GM12878 (cell line): ENCODE results near the gene MBNL3. TPM values are rescaled to one million over a fixed set of nuclear protein-coding genes. Genes with fewer than 3 reads are reported as not detected.

ENCODE experiments used
- ATAC-seq: fragments of 200-7000 bp; cut with Tn5 transposase; 3 replicates; pipeline ENCODE4 v1.9.1; 2020; ENCODE audit warnings: mild to moderate bottlenecking, moderate library complexity
- Bru-seq: library from RNA; stranded (reverse); fragments of 400-500 nt; gene quantifications from one replicate; lab custom pipeline; 2021; lab: Mats Ljungman, UMichigan
- BruChase-seq, 2 experiments: library from RNA; stranded (reverse); fragments of 400-500 nt; gene quantifications; one replicate each; lab custom pipeline; 2021; lab: Mats Ljungman, UMichigan
- BruUV-seq: library from RNA; stranded (reverse); fragments of 400-500 nt; replicated peaks from 2 replicates; lab custom pipeline; 2021; lab: Mats Ljungman, UMichigan
- CTCF ChIA-PET: fragments of 300-600 bp; sonication (Branson Sonifier 250); formaldehyde crosslinking; extraction: SDS; loops from one replicate; lab custom pipeline; 2021; ENCODE audit warnings: inconsistent platforms; lab: Yijun Ruan, JAX
- POLR2A ChIA-PET: fragments of 350-600 bp; formaldehyde crosslinking; extraction: SDS; loops from one replicate; lab custom pipeline; 2021; ENCODE audit warnings: inconsistent platforms; lab: Charles Lee
- RAD21 ChIA-PET: fragments of 300-600 bp; sonication (Branson Sonifier 250); formaldehyde crosslinking; loops from one replicate; lab custom pipeline; 2023; ENCODE audit warnings: antibody characterized with exemption; ENCODE audit not compliant: unreplicated experiment; lab: Charles Lee
- SMC1A ChIA-PET: fragments of 300-600 bp; sonication (Branson Sonifier 250); formaldehyde crosslinking; loops from one replicate; lab custom pipeline; 2023; ENCODE audit not compliant: unreplicated experiment, uncharacterized antibody; lab: Charles Lee
- DNase-seq: peaks from one replicate; pipeline ENCODE4 v3.0.0-alpha.2; 2011; ENCODE audit warnings: low read depth, low spot score
- FAIRE-seq: peaks from 3 replicates; lab custom pipeline; 2011; peaks lifted over from hg19 to GRCh38; lab: Jason Lieb, UNC
- H2AFZ ChIP-seq: 2 replicates; pipeline ENCODE4 v1.6.0; 2011; ENCODE audit warnings: low read depth, low read length, control low read depth; ENCODE audit not compliant: control insufficient read depth
- H3K27ac ChIP-seq: 2 replicates; pipeline ENCODE4 v1.5.1; 2011; ENCODE audit warnings: control low read depth; ENCODE audit not compliant: control insufficient read depth, insufficient read depth
- H3K27me3 ChIP-seq, 2 experiments: replicated peaks in 1 of 2; 2 replicates each; pipeline versions ENCODE4 v1.6.0 to v1.6.1; 2011; ENCODE audit warnings: low read length in 1 of 2; ENCODE audit not compliant: control insufficient read depth in 2 of 2, insufficient read depth in 2 of 2
- H3K36me3 ChIP-seq, 2 experiments: 2 replicates each; pipeline ENCODE4 v1.5.1; 2011; ENCODE audit warnings: low read length in 1 of 2; ENCODE audit not compliant: control insufficient read depth in 2 of 2, insufficient read depth in 2 of 2
- H3K4me1 ChIP-seq: 2 replicates; pipeline ENCODE4 v1.6.1; 2011; ENCODE audit warnings: mild to moderate bottlenecking, low read length, moderate library complexity, mixed read lengths; ENCODE audit not compliant: control insufficient read depth, insufficient read depth
- H3K4me2 ChIP-seq: 2 replicates; pipeline ENCODE4 v1.6.0; 2011; ENCODE audit warnings: control low read depth; ENCODE audit not compliant: control insufficient read depth, insufficient read depth
- H3K4me3 ChIP-seq: fragments of 200-600 bp; sonication (generic); 2 replicates; pipeline ENCODE4 v1.5.1; 2016
- H3K79me2 ChIP-seq: 2 replicates; pipeline ENCODE4 v1.6.0; 2011; ENCODE audit warnings: low read length; ENCODE audit not compliant: control insufficient read depth, insufficient read depth
- H3K9ac ChIP-seq: 2 replicates; pipeline ENCODE4 v1.8.0; 2011; ENCODE audit warnings: low read length, control low read depth, mixed read lengths; ENCODE audit not compliant: control insufficient read depth, insufficient read depth
- H3K9me3 ChIP-seq: replicated peaks from 3 replicates; pipeline ENCODE4 v1.5.1; 2011; ENCODE audit warnings: mild to moderate bottlenecking, low read length; ENCODE audit not compliant: control insufficient read depth, insufficient read depth
- H4K20me1 ChIP-seq: 2 replicates; pipeline ENCODE4 v1.6.0; 2011; ENCODE audit not compliant: control insufficient read depth, insufficient read depth
- BHLHE40 ChIP-seq, 2 experiments: fragments of 450-650 bp in 1 of 2; IDR thresholded peaks; 2 replicates each; pipeline ENCODE4 v1.6.1; 2011 to 2017; ENCODE audit warnings: low read depth in 2 of 2, borderline replicate concordance in 1 of 2, improper control_type of control experiment in 1 of 2, low read length in 1 of 2, mild to moderate bottlenecking in 1 of 2
- CBX5 ChIP-seq: sonication (generic); IDR thresholded peaks from 2 replicates; pipeline ENCODE4 v1.6.1; 2016; ENCODE audit warnings: low read depth, moderate library complexity, mild to moderate bottlenecking, inconsistent platforms
- CTCF ChIP-seq, 3 experiments: IDR thresholded peaks in 2 of 3; conservative IDR thresholded peaks in 1 of 3; 2 replicates each; pipeline ENCODE4 v1.5.1; 2011; ENCODE audit warnings: low read depth in 3 of 3, low read length in 3 of 3, mild to moderate bottlenecking in 3 of 3, control low read depth in 2 of 3, moderate library complexity in 2 of 3, inconsistent platforms in 1 of 3, mixed read lengths in 1 of 3; ENCODE audit not compliant: control insufficient read depth in 2 of 3, insufficient read depth in 1 of 3; ENCODE audit errors: extremely low read depth in 1 of 3
- IKZF1 ChIP-seq: fragments of 450-650 bp; conservative IDR thresholded peaks from 2 replicates; pipeline ENCODE4 v1.6.1; 2017; ENCODE audit warnings: antibody characterized with exemption, mild to moderate bottlenecking
- MTA3 ChIP-seq: IDR thresholded peaks from 2 replicates; pipeline ENCODE4 v1.6.1; 2012; ENCODE audit warnings: low read length, inconsistent platforms, borderline replicate concordance
- POU2F2 ChIP-seq: IDR thresholded peaks from 3 replicates; pipeline ENCODE4 v1.6.1; 2011; ENCODE audit warnings: low read depth, mild to moderate bottlenecking, low read length, borderline replicate concordance
- RCOR1 ChIP-seq: conservative IDR thresholded peaks from 2 replicates; pipeline ENCODE4 v1.6.1; 2012; ENCODE audit warnings: low read depth, low read length, improper control_type of control experiment
- ZBTB40 ChIP-seq: fragments of 450-650 bp; IDR thresholded peaks from 2 replicates; pipeline ENCODE4 v1.6.1; 2016; ENCODE audit warnings: mild to moderate bottlenecking, moderate library complexity, borderline replicate concordance
- WGBS: methylation state at CpG from one replicate; pipeline ENCODE4 v1.1.6; 2016; ENCODE audit warnings: low lambda C conversion rate; ENCODE audit not compliant: insufficient replicate concordance, insufficient coverage; ENCODE audit errors: missing lambda C conversion rate; 5-methylcytosine and 5-hydroxymethylcytosine counted together
- in situ Hi-C: fragments of 300-500 bp; cut with MboI; formaldehyde crosslinking; loops from 9 replicates; pipeline ENCODE4 v1.14.3; 2018; ENCODE audit warnings: mixed read lengths
- intact Hi-C: fragments of 100-400 bp; cut with micrococcal nuclease; formaldehyde crosslinking; loops from one replicate; pipeline ENCODE4 v1.14.2; 2022; ENCODE audit not compliant: unreplicated experiment
- long read RNA-seq, 2 experiments: library from polyadenylated mRNA; unstranded; transcript quantifications; one replicate each; pipeline ENCODE4 v2.0.0, GENCODE V29; 2019 to 2020
- polyA minus RNA-seq, 3 experiments: library from RNA; depleted of rRNA, polyadenylated mRNA; stranded (reverse); fragments of >200 nt; gene quantifications; 2 replicates each; pipeline ENCODE4 v1.2.3, GENCODE V29; 2011
- polyA plus RNA-seq, 11 experiments: library from polyadenylated mRNA; depleted of rRNA in 4 of 11; unstranded in 6 of 11; stranded (reverse) in 5 of 11; fragments of >200 nt; fragmentation: Nextera tagmentation in 4 of 11; fragmentation: Illumina TruSeq in 1 of 11; extraction: Ambion mirVana in 4 of 11; extraction: Trizol in 1 of 11; gene quantifications; 1 replicate in 1 of 11; 2 replicates in 10 of 11; pipeline versions ENCODE4 v1.2.1 to v1.2.3, GENCODE V29; 2011 to 2016; ENCODE audit warnings: inconsistent platforms in 2 of 11, missing spikeins in 2 of 11, low read depth in 1 of 11
- total RNA-seq, 4 experiments: library from RNA; depleted of rRNA in 3 of 4; stranded (reverse); fragments of >200 nt in 3 of 4; fragmentation: Illumina TruSeq in 1 of 4; extraction: Trizol in 1 of 4; gene quantifications; 2 replicates each; pipeline versions ENCODE4 v1.2.1 to v1.2.3, GENCODE V29; 2013 to 2021

MBNL3 gene
- total RNA-seq (2013; cell fraction: nucleolus; rRNA removed) = 15.4 and 16.4 TPM in 2 replicates
- total RNA-seq (2014; rRNA removed) (17.2 and 19.7 TPM in 2 replicates), total RNA-seq (2014; rRNA removed; fragmentation: Illumina TruSeq; extraction: Trizol) (15.6 and 16.0 TPM in 2 replicates), total RNA-seq (2021) (32.7 and 33.1 TPM in 2 replicates), polyA plus RNA-seq (2011; rRNA removed) (25.4 and 28.1 TPM in 2 replicates), polyA plus RNA-seq (2014; fragmentation: Illumina TruSeq; extraction: Trizol) (17.4 and 19.0 TPM in 2 replicates), polyA plus RNA-seq (2014; fragmentation: Nextera tagmentation; extraction: Ambion mirVana) (1 to 10 TPM; 3.4 to 6.1 TPM), polyA plus RNA-seq (2014; rRNA removed) (9.2 and 10.8 TPM in 2 replicates), polyA plus RNA-seq (2016; fragmentation: Nextera tagmentation; extraction: Ambion mirVana) (1 to 10 TPM; 7.4 to 9.7 TPM), polyA minus RNA-seq (2011; rRNA and poly(A)+ RNA removed) (77.9 and 97.6 TPM in 2 replicates), Bru-seq, nascent RNA (percentile 53 among the genes with signal in this experiment), BruChase-seq, experiment 1, labeled RNA remaining after a 6-hour chase (percentile 55 among the genes with signal in this experiment), BruChase-seq, experiment 2, labeled RNA remaining after a 2-hour chase (percentile 51 among the genes with signal in this experiment)
- polyA plus RNA-seq (2011; ENCODE audit: low read depth) = 4.6 TPM
- polyA plus RNA-seq (2011; cell fraction: cytosol; rRNA removed) = 26.7 and 29.0 TPM in 2 replicates
- 15.0 and 23.1 TPM in 2 replicates for polyA plus RNA-seq (2011; cell fraction: nucleus; rRNA removed)
- 9.3 and 12.9 TPM in 2 replicates for polyA plus RNA-seq (2012)
- 31.7 and 34.2 TPM in 2 replicates for polyA minus RNA-seq (2011; cell fraction: cytosol; rRNA and poly(A)+ RNA removed)
- polyA minus RNA-seq (2011; cell fraction: nucleus; rRNA and poly(A)+ RNA removed) = 11.8 and 17.7 TPM in 2 replicates
- long read RNA-seq, experiment 1, partial matches to known transcripts = 0 of 3 reads
- long read RNA-seq, experiment 1, other reads (novel, unspliced or antisense) = 3 of 3 reads
- long read RNA-seq, experiment 2, partial matches to known transcripts = 3 of 34 reads
- long read RNA-seq, experiment 2, other reads (novel, unspliced or antisense) = 31 of 34 reads

- H3K4me2 ChIP-seq = peak within 1 kb of the TSS; percentile 38
- 33% methylated on average over 50 of the region's 59 CpGs for WGBS
- no peak for DNase-seq
- no peaks in the 10 kb centered on the region for H3K4me1 ChIP-seq
- peak; percentile 79 for ATAC-seq
- peak within 1 kb of the TSS; percentile 86 for H3K9ac ChIP-seq
- H3K27ac ChIP-seq = peak within 1 kb of the TSS; percentile 81
- no peaks in the 10 kb centered on the region for H3K9me3 ChIP-seq
- H2AFZ ChIP-seq = peak within 1 kb of the TSS; percentile 52
- no peaks in the 10 kb centered on the region for H3K36me3 ChIP-seq
- H4K20me1 ChIP-seq = no peaks in the 10 kb centered on the region
- peaks cover 32% of the 10 kb centered on the region for H3K79me2 ChIP-seq
- RAD21 ChIA-PET = interaction anchor here (2.7 kb wide), 1 partner anchor 8 kb away, joined by 16 read pairs; no protein-coding TSS in a partner anchor
- no peak for FAIRE-seq
- CTCF ChIA-PET = no interaction called here
- in situ Hi-C loops (no loop called here), intact Hi-C loops (loop anchor here (2.0 to 5.0 kb wide), 3 partner anchors 196 to 658 kb away; partner anchors contain the start of gene RAP2C)
- no TSS peak for BruUV-seq
- H3K4me3 ChIP-seq = peak within 1 kb of the TSS; percentile 72
- POLR2A ChIA-PET = interaction anchor here (4.6 kb wide), 1 partner anchor 8 kb away, joined by 27 read pairs; no protein-coding TSS in a partner anchor
- H3K27me3 ChIP-seq = no peaks in the 10 kb centered on the region
- SMC1A ChIA-PET = interaction anchor here (1.4 to 1.7 kb wide), 2 partner anchors 10 kb away, joined by 4 to 6 read pairs; no protein-coding TSS in a partner anchor
- TF ChIP-seq BHLHE40 (IDR thresholded peaks at IDR 0.05; ENCODE audit: borderline replicate concordance in 1 of 2, low read depth in 2 of 2, low read length in 1 of 2) (peak; percentile 23 to 58; a peak in 3 of 4 replicates), ZBTB40 (no peak), IKZF1 (no peak; the same call in 1 of the 2 replicates), MTA3 (no peak), CBX5 (no peak), POU2F2 (no peak), CTCF (IDR thresholded peaks at IDR 0.05 in 2 of 3, conservative IDR thresholded peaks at IDR 0.05 in 1 of 3; ENCODE audit: control insufficient read depth in 2 of 3, extremely low read depth in 1 of 3, insufficient read depth in 1 of 3, low read depth in 3 of 3, low read length in 3 of 3) (no peak), RCOR1 (no peak)
Measured at GRCh38 chrX:132488819-132489577, at the start of gene MBNL3. MBNL3 (minus strand) TSS chrX:132489038; CDS start chrX:132439611, 49,427 bp downstream.
